ENCODE data around the gene VAC14.

VAC14 gene

DNA sequence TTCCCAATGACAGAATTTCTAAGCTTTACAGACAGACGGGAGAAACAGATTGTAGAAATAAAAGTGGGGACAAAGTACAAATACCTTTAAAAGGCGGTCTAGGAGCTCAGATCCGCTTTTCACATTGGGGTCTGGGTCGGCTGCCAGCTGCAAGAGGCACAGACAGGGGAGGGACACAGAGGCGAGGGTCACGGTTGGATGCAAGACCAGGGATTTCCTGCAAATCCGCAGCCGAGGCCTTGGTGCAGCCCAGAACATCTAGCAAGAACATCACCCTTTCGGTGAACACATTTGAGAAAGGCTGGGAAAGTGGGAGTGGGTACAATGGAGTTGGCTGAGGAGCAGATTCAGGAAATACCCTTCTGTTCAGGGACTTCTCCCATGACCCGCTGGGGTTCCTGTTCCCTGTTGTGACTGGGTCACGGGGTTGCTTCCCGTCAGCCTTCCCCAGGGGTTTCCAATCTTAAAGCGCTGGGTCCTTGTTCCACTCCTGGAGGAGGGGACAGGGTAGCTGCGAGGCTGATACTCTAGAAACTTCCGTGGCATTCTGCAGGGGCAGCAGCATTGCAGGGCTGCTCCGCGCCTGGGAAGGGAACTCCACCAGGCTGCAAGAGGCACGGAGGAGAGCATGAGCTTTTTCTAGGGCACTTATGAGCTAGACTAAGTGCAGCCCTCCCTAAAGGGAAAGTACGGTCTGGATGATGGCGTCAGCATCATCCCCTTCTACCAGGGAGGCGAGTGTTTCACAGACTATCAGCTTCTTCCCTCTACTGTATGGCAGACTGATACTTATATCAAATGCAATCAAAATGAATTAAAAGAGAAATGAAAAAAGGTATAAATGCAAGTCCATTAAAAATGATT lies 16.0 kb downstream of the VAC14 start:
- no peak for DNase-seq

DNA sequence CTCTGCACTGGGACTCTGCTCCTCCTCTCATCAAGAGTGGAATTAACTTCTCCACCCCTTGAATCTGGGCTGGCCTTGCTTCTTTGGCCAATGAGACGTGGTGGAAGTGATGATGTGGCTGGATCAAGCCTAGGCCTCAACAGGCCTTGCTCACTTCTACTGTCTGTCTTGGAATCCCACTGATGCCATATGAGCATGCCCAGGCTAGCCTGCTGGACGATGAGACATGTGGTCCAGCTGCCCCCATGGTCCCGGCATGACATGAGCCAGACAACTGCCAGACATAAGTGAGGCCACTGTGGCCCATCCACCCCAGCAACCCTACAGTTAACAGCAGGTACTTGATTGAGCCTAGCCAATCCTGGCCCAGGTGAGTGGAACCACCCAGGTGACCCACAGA lies 18.7 kb downstream of the VAC14 start:
- DNase-seq: no peak

DNA sequence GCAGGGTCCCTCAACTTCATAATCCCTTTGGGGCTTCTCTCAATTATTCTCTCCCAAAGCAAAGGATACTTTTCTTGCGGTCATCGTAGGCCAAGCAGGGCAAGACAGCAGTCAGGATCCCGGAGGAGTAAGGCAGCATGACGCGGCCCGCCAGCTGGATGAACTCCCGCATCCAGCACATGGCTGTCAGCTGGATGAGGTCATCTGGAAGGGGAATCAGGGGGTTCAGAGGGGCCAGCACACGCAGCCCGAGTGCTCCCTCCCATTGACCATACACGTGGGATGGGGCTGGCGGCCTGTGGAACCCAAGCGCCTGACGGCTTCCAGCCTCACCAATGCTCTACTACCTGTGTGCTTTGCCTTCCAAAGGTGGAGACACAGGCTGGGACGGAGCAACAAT lies 19.2 kb downstream of the VAC14 start:
- DNase-seq: no peak

DNA sequence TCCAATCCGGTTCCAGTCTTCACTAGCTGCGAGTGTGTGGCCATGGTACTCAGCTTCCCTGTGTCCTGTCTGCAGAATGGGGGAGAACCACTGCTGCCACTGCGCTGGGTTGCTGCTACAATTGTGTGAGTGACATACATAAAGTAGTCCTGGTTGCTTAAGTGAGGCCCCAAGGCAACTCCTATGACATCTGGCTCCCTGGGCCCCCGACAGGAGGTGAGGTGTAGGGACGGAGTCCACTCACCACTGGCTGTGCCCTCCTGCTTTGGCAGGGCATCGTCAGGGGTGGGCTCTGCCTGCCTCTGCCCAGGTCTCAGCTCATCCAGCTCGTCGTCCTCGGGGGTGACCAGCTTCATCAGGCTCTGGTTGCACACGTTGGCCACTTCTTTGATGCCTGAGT lies 20.4 kb downstream of the VAC14 start:
- DNase-seq: no peak

DNA sequence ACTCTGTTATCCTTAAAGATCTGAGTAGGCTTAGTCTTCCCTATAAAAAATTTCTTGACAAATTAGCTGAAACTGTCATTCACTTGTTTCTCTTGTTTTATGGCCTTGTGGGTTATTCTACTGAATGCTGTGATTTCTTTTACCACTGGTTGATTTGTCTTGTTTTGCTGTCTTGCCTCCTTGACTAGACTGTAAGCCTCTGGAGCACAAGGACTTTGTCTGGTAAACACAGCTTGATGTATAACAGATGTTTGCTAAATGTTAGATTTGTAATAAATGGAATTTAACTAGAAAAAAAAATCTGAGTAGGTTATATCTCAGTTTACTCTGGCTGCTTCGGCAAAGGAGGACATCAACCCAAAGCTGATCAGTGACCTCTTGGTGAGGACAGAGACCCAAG lies 21.6 kb downstream of the VAC14 start:
- DNase-seq: no peak

DNA sequence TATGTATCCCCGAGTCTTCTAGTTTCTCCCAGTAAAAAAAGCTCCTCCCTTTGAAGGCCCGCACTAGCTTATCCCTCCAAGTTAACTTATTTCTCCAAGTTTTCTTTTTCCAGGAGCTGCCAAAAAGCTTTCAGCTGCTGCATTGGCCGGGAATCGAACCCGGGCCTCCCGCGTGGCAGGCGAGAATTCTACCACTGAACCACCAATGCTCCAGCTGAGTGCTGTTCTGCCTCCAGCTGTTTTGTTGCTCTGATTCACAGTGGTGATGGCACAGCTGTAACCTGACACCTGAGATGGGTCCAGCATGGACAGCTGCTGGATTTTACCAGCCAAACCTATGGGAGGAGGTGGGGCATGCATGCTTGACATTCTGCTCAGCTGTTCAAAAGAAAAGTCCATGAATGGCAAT lies 22.1 kb downstream of the VAC14 start:
- DNase-seq: no peak

DNA sequence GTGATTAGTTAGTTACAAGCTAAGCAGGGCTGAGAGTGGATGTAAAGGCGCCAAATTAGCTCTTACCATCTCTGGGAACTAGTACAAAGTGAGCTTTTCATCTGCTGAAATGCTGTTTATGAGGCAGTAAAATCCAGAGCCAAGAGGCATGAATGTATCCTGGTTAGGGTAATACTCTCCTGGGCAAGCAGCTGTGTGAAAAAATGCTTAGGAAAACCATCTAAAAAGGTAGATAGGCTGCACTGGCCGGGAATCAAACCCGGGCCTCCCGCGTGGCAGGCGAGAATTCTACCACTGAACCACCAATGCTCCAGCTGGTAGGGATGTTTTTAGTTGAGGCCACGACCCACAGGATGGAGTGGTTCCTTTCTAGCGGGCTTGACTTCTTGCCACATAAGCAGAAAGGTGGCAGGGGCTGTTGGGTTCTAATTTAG lies 23.0 kb downstream of the VAC14 start:
- no peak for DNase-seq

DNA sequence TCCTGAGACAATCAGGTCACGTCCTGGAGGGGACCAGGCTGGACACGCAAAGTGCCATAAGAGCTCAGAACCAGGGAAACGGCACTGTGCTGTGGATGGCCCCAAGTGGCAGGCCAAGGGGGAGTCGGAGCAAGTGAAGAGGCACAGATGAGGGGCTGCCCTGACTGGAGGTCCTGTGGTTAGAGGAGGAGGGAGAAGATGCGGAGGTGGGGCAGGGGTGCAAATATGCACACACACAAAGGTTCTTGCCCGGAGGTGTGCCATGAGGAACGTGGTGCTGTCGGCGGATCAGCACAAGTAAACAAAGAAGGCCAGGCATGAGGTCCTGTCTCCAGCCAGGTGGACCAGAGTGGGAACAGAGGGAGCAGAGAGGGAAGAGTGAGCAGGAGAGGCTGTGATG lies 23.5 kb downstream of the VAC14 start:
- no peak for DNase-seq

DNA sequence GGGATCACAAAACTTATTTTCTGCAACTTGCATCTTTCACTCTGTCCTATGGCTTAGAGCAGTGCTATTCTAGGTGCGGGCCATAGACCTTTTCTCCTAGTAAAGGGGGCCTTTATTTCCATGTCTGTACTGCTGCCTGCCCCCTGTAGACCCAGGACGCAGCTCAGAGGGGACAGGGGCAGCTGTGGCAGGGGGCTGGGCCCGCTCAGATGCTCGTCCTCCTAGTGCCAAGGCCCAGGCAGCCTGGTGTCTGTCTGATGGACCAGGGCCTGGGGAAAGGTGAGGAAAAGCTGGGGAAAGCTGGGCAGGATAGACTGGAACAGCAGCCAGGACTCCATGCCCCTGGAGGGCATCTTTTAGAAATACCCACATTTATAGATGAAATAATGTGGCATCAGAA lies 25.6 kb downstream of the VAC14 start:
- no peak for DNase-seq

DNA sequence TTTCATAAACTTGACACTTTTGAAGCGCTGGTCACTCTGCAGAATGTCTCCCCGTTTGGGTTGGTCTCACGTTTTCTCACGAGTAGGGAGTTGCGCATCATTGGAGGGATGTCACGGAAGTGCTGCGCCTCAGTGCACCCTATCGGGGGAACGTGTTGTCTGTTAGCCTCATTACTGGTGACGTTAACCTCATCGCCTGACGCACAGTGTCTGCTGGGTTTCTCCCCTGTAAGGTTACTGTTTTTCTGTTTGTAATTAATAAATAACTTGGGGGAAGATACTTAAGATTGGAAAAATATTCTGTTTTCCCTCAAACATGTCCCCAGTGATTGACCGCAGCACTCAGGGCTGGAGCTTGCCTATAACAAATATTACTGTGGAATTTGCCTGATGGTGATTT lies 26.7 kb downstream of the VAC14 start:
- DNase-seq: no peak

DNA sequence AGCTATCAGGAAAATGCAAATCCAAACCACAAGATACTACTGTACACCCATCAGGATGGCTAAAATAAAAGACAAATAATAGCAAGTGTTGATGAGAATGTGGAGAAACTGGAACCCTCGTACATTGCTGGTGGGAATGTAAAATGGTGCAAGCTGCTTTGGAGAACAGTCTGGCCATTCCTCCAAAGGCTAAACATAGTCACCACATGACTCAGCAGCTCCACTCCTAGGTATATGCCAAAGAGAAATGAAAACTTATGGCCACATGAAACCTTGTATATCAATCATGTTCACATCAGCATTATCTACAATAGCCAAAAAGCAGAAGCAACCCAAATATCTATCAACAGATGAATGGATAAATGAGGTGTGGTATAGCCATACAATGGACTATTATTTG lies 28.5 kb downstream of the VAC14 start:
- no peak for DNase-seq

DNA sequence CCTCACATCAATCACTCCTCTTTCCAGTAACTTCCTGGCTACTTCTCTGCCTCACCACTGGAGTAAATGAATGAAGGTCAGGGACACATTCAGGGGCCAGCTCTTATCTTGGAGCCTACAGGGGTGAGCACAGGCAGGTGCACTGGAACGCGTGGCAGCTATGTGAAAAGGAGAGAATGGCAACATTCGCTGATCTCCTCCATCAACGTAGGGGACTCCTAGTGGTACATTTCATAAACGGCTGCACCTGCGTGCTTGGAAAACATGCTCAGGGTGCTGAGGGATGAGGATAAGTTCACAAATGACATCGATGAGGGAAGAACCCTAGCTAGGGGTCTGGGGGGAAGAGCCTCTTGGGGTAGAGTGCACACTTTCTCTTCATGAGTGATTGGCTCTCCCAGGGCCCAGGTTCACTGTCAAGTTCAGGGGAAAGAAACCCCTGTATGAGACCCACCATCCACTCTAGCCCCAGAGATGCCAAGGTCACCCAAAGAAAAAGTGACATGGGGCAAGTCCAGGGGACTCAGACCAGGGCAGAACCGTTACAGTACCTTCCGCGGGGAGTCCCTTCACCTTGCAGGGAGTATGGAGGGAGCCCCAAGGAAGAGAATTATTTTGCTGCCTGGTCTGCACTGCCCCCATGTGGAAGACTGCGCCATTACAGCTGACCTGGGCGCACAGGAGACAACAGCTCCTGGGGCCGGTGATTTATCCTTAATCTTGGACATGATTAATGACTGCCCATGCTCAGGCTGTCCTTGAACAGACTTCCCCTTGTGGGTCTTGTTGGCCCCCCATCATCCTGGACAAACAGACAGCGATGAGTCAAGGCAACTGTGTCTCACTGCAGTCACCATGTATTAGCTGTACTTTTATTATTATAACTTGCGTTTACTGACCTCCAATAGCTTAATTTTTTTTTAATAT lies 30.1 kb downstream of the VAC14 start:
- peak; percentile 29 for DNase-seq

DNA sequence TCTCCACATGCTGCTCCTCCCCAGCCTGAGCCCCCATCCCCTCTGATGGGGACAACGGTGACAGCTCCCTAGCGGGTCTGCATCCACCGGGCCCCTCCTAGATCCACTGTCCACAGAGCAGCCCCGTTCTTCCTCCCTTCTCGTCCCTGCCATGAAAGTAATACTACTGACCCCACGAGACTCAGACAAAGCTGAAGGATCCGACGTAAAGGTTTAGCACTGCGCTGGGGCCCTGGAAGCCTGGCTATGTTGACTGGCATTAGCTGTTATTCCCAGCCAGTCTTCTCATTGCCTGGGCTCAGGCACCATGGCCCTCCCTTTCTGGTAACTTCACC lies 30.7 kb downstream of the VAC14 start:
- no peak for DNase-seq

DNA sequence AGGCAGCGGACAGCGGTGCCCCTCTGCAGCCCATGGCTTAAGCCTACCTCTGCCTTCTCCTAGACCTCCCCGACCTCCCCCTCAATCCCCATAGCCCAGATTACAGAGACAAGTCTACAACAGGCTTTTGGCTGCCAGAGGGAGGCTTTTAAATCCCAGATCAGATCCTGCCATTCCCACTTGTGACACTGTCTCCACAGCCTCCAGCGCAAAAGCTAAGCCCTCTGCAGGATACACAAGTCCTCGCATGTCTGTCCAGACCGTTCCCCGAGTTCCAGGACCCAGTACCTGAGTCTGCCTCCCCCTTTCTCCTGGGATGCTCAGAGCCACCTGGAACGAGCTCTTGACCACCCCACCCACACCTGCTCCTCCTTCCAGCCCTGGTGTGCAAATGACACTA lies 31.2 kb downstream of the VAC14 start:
- DNase-seq: no peak

DNA sequence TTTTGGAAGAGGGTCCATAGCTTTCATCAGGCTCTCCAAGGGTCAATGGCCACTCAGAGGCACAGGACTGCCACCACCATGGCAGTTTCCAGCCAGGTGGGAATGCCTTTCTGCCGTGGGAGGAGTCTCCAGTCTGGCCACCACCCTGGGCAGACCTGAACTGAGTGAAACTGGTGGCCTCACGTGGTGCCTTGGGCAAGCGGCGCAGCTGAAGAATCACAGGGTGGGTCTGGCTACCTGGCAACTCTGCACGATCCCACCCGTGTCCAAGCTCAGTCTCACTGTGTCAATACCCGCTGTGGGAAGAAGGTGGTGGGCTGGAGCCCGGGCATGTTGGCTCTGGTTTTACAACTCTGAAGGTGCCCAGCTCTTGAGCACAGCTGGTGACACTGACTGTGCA lies 31.8 kb downstream of the VAC14 start:
- DNase-seq: no peak

DNA sequence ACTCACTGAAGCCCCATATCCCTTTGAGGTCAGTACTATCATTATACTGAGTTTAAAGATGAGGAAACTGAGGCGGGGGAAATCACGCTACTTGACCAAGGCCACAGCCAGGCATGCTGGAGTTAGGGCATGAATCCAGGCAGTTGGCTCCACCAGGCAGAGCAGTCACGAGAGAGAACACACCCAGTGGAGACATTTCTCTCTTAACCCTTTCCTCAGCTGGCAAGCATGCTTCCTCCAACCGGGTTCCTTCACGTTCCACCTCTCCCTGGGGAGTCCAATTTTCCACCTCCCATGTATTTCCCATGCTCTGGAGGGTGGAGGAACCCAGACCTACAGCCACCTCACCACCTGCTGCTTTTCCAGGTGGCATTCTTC lies 32.8 kb downstream of the VAC14 start:
- DNase-seq: no peak

DNA sequence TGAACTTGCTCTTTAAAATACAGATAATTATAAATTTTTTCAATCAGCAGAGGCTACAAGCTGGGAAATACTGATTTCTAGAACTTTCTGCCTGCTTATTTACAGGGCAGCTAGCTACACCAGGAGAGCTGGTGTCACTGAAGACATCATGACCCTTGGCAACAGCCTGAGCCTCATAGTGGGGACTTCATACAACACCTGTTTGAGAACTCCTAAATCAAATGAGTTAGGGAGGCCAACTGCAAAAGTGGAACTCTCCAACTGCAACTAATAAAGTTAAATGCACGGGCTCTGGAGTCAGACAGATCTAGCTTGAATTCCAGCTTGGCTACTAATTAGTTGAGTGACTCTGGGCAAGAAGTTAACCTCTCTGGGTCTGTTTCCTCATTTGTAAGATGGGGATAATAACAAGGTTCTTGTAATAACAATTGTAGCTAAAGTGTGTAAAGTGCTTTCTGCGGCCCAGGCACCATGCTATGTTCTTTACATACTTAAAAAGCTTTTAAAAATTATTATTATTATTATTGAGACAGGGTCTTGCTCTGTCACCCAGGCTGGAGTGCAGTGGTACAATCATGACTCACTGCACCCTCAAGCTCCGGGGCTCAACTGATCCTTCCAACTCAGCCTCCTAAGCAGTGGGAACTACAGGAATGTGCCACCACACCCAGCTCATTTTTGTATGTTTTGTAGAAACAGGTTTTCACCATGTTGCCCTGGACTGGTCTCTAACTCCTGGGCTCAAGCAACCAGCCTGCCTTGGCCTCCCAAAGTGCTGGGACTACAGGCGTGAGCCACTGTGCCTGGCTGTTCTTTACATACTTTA lies 33.4 kb downstream of the VAC14 start:
- no peak for DNase-seq

DNA sequence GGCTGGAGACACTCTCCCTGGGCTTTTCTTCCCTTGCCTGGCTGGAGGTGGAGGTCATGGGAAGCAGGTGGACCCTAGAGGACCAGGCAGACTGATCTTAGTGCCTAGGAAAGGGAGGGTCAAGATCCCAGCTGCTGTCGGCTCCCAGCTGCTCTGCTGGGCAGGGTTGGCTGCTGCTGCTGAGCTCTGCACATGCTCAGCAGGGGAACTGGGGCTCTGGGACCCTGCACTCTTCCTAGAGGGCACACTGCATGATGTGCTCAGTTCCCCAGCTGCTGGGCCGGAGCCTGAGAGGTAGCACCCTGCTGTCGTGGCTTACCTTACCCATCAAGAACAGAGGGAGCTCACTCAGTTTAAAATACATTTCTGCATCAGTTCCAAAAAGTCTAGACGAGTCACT lies 34.3 kb downstream of the VAC14 start:
- DNase-seq: no peak

DNA sequence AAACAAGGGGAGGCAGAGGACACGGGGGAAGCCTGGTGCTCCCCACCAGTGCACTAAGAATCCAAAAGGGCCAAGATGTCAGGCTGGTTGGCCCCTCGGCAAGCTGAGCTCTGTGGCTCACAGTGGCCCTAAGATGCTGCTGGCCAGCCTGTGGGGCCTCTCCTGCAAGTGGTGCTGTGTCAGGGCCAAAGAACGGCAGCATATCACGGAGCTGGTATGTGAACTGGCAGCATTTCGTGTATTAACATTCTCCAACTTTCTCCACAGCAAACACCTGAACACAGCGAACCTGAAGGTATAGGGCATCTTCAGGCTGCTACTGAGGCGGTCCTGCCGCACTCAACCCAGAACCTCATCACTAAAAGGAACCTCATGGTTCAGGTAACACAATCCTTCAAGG lies 34.8 kb downstream of the VAC14 start:
- DNase-seq: no peak

DNA sequence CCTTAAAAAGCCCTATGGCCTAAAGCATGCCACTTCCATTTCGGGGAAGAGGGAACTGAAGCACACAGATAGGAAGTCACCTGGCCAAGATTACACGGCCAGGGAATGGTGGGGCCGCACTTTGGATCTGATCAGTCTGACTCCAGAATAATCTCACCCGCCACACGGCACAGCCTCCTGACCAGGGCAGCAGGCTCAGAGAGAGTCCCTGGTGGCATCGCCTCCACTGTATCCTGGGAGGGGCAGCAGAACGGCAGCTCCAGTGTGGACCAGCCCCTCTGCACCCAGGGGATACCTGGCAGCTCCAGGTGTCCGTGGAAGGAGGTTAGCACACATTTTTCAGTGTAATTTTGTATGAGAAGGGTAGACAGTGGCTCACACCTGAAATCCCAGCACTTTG lies 35.5 kb downstream of the VAC14 start:
- DNase-seq: no peak

DNA sequence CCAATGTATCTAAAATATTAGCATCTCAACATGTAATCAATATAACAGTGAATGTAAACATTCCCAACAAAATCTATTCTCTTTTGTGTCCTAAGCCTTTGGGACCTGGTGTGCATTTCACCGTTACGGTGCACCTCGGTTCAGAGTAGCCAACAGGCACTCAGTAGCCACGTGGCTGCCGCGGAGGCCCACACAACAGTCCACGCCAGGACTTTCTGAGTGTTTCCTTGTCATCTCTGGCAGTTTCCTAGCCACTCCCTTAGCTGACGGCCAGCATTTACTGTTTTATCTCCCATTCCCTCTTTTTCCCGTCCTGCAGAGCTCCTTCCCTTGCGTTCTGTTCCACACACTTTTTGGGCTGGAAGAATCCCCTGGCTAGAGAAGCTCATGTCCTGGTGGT lies 36.3 kb downstream of the VAC14 start:
- DNase-seq: no peak

DNA sequence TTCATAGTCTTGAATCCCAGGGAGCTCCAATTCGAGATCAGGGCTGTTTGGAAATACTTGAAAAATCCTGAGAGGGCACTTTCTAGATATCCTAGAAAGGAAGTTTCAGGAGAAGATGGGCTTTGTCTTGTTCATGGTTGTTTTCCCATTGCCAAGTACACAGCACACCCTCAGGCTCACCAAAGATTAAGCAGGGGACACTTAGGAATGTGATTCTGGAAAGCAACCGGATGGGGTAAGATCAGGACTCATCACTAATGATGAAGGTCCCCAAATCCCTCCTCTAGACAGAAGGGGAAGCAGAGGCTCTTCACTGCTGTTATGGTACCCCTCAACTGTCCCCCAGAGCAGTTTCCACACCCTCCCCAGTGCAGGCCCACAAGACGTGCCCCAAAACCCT lies 40.7 kb downstream of the VAC14 start:
- DNase-seq: no peak

DNA sequence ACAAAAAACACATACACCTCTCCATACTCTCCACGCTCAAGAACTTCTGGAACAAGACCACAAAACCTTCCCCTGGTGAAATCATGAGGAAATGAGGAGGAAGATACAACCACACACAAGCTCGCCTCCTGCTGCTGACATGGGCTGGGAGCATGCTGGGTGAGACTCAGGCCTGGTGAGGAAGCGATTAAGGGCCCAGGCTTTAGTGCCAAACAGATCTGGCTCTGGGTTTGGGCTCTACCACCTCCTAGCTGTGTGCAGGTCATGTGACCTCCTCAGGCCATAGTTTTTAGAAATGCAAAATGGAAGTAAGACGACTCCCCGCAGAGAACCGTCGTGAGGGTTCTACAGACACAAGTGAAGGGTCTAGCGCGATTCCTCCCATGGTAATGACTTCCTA lies 41.3 kb downstream of the VAC14 start:
- no peak for DNase-seq

Data from CD4-positive, alpha-beta T cell treated with Interleukin-4 for 4 hours (primary cell).